Heart left ventricle (tissue), 16 donors: ENCODE data around the gene FIP1L1. TPM values are rescaled to one million over a fixed set of nuclear protein-coding genes. Genes with fewer than 3 reads are reported as not detected.

Experiments used
- ATAC-seq, 4 donors: fragments of 200-7000 bp; cut with Tn5 transposase; one replicate each; pipeline ENCODE4 v1.9.1; 2020 to 2022; ENCODE audit warnings: moderate library complexity in 4 of 4, mild to moderate bottlenecking in 3 of 4, moderate number of reproducible peaks in 1 of 4
- DNase-seq, 5 donors: peaks; one replicate each; pipeline ENCODE4 v3.0.0-alpha.2; 2020
- H3K27ac ChIP-seq, 12 donors: fragments of 200-600 bp; sonication (generic) in 4 of 12; one replicate each; pipeline versions ENCODE4 v1.5.0 to v1.8.0; 2016 to 2022; ENCODE audit warnings: mild to moderate bottlenecking in 2 of 12
- H3K27me3 ChIP-seq, 9 donors: fragments of 200-600 bp; sonication (generic) in 2 of 9; one replicate each; pipeline versions ENCODE4 v1.5.1 to v1.8.0; 2016 to 2022; ENCODE audit warnings: mild to moderate bottlenecking in 3 of 9
- H3K36me3 ChIP-seq, 9 donors: fragments of 200-600 bp; sonication (generic) in 2 of 9; one replicate each; pipeline versions ENCODE4 v1.5.0 to v1.8.0; 2018 to 2022; ENCODE audit warnings: mild to moderate bottlenecking in 2 of 9
- H3K4me1 ChIP-seq, 12 donors: fragments of 200-600 bp; sonication (generic) in 4 of 12; one replicate each; pipeline versions ENCODE4 v1.5.0 to v1.8.0; 2016 to 2022; ENCODE audit warnings: mild to moderate bottlenecking in 3 of 12
- H3K4me3 ChIP-seq, 12 donors: fragments of 200-600 bp; sonication (generic) in 4 of 12; one replicate each; pipeline versions ENCODE4 v1.5.0 to v1.8.0; 2017 to 2022; ENCODE audit warnings: mild to moderate bottlenecking in 9 of 12, moderate library complexity in 4 of 12
- H3K9me3 ChIP-seq, 12 donors: fragments of 200-600 bp; sonication (generic) in 4 of 12; one replicate each; pipeline versions ENCODE4 v1.5.0 to v1.8.0; 2016 to 2022; ENCODE audit warnings: mild to moderate bottlenecking in 1 of 12
- POLR2A ChIP-seq, 2 donors: fragments of 450-650 bp; IDR thresholded peaks; one replicate each; pipeline ENCODE4 v1.6.1; 2017; ENCODE audit warnings: antibody characterized with exemption in 2 of 2, mild to moderate bottlenecking in 2 of 2, moderate library complexity in 2 of 2
- WGBS, 4 donors: extraction: QIAGEN DNeasy Blood & Tissue Kit in 2 of 4; methylation state at CpG; one replicate each; pipeline versions ENCODE4 v1.1.5 to v1.1.7; 2013 to 2018; 5-methylcytosine and 5-hydroxymethylcytosine counted together
- intact Hi-C, 10 donors: fragments of 100-400 bp; cut with DNase I; formaldehyde crosslinking; loops; one replicate each; pipeline versions ENCODE4 v1.11.1 to v1.14.2; 2022
- polyA plus RNA-seq, 2 donors: library from polyadenylated mRNA; stranded (reverse); fragments of 200-250 nt; gene quantifications; one replicate each; pipeline ENCODE4 v1.2.3, GENCODE V29; 2013
- total RNA-seq, 9 donors: library from RNA; depleted of rRNA in 2 of 9; stranded (reverse); fragments of >200 nt in 2 of 9; fragmentation: NEBNext Ultra II Directional in 3 of 9; extraction: Animal tissue kit (Norgen Biotek cat#: 25700) in 3 of 9; gene quantifications; one replicate each; pipeline versions ENCODE4 v1.1.0 to v1.2.4, GENCODE V29; 2016 to 2023
- TF ChIP-seq, protein P1 (sequence below), 12 donors: fragments of 200-600 bp; sonication (generic) in 4 of 12; IDR thresholded peaks; one replicate each; pipeline versions ENCODE4 v1.5.0 to v1.8.0; 2018 to 2022; ENCODE audit warnings: antibody characterized with exemption in 12 of 12, mild to moderate bottlenecking in 5 of 12
- donor health status: ischemic (EF 13 %, LVEDD 7.1; RV severe dilation, severe dysfunction).
- donor health status: healthy with polysubstance abuse.
- donor health status: DM: no; HTN: yes; CAD: no.
- donor health status: DM: no; HTN: no; CAD: no.
- donor health status: ischemic (EF 25% LVEDD 6.9; RV normal size, moderate dysfunction).
- donor health status: ischemic (EF 25% LVEDD 5.7; RV mildly dilated, moderate dysfunction).
- donor health status: healthy.
- donor health status: DM: yes; HTN: yes; CAD: no.
- donor health status: ischemic (EF 35%, LVEDD 5.7; RV mildly dilated, moderate dysfunction).
- donor health status: nonischemic (EF 11% LVEDD 7.7; RV severe dilation, severe dysfunction).
- donor health status: DM: yes; HTN: yes; CAD: no.
- donor health status: PGD.
- donor health status: ischemic (EF 29% LVEDD 5.4; RV normal size, mild dysfunction).
- donor health status: nonischemic (EF 23%, LVEDD 6.1; RV moderate dilation, normal function).

The FIP1L1 gene
- total and polyA plus RNA-seq, 11 donors, result 23.5 to 46.2 (median 32.8) TPM

DNA sequence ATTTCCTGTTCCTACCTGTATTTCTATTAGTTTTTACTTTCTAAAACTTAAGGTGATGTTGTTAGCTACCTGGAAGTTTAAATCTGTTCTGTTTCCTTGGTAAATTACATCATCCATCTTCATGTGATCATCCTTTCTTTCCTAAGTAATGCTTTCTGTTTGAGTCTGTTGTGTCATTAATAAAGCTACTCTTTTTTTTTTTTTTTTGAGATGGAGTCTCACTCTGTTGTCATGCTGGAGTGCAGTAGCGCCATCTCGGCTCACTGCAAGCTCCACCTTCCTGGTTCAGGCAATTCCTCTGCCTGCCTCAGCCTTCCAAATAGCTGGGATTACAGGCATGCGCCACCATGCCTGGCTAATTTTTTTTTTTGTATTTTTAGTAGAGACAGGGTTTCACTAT, 73.3 kb downstream of the FIP1L1 start:
- peaks cover 0 to 7% (median 0%) of the 10 kb centered on the region in 12 donors for H3K4me1 ChIP-seq
- ATAC-seq (no peak), DNase-seq (peak in 1 of 5 donors; percentile 22)
- H3K27me3 ChIP-seq, result no peaks in the 10 kb centered on the region
- no peaks in the 10 kb centered on the region for H3K9me3 ChIP-seq
- no peak overlapping the region for H3K4me3 ChIP-seq
- intact Hi-C loops, result loop anchor here in 1 of 10 donors (10.0 kb wide), 1 partner anchor 66 kb away; no protein-coding TSS in a partner anchor
- no peak overlapping the region for H3K27ac ChIP-seq
- 90 to 96% (median 95%) methylated on average over 3 of the region's 3 CpGs for WGBS, 4 donors
- no peak for TF ChIP-seq POLR2A (IDR thresholded peaks at IDR 0.05)
- TF ChIP-seq, protein P1, sequence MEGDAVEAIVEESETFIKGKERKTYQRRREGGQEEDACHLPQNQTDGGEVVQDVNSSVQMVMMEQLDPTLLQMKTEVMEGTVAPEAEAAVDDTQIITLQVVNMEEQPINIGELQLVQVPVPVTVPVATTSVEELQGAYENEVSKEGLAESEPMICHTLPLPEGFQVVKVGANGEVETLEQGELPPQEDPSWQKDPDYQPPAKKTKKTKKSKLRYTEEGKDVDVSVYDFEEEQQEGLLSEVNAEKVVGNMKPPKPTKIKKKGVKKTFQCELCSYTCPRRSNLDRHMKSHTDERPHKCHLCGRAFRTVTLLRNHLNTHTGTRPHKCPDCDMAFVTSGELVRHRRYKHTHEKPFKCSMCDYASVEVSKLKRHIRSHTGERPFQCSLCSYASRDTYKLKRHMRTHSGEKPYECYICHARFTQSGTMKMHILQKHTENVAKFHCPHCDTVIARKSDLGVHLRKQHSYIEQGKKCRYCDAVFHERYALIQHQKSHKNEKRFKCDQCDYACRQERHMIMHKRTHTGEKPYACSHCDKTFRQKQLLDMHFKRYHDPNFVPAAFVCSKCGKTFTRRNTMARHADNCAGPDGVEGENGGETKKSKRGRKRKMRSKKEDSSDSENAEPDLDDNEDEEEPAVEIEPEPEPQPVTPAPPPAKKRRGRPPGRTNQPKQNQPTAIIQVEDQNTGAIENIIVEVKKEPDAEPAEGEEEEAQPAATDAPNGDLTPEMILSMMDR (IDR thresholded peaks at IDR 0.05), result no peak
- H3K36me3 ChIP-seq, result peaks cover 2 to 65% (median 46%) of the 10 kb centered on the region in 9 donors

DNA sequence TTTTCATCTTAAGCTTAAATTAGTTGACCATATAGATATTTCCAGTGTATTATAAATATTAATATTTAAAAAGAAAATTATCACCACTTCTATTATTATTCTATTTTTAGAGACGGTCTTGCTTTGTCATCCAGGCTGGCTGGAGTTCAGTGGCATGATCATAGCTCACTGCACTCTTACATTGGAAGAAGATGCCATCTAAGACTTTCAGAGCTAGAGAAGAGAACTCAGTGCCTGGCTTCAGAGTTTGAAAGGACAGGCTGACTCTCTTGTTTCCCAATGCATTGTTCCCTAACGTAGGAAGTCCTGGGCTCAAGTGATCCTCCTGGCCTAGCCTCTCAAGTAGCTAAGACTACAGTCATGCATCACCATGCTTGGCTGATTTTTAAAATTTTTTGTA, 75.9 kb downstream of the FIP1L1 start:
- TF ChIP-seq POLR2A (IDR thresholded peaks at IDR 0.05), result no peak
- TF ChIP-seq, protein P1 (IDR thresholded peaks at IDR 0.05), result no peak
- ATAC-seq, result no peak
- H3K4me1 ChIP-seq, result peaks cover 0 to 7% (median 0%) of the 10 kb centered on the region in 12 donors
- H3K4me3 ChIP-seq, result no peak overlapping the region
- no peaks in the 10 kb centered on the region for H3K27me3 ChIP-seq
- intact Hi-C loops, result loop anchor here in 1 of 10 donors (10.0 kb wide), 1 partner anchor 69 kb away; no protein-coding TSS in a partner anchor
- peak in 1 of 5 donors; percentile 30 for DNase-seq
- WGBS, 4 donors, result 69 to 81% (median 75%) methylated on average over 2 of the region's 2 CpGs
- no peak overlapping the region for H3K27ac ChIP-seq
- H3K9me3 ChIP-seq, result no peaks in the 10 kb centered on the region
- H3K36me3 ChIP-seq, result peaks cover 2 to 66% (median 51%) of the 10 kb centered on the region in 9 donors

DNA sequence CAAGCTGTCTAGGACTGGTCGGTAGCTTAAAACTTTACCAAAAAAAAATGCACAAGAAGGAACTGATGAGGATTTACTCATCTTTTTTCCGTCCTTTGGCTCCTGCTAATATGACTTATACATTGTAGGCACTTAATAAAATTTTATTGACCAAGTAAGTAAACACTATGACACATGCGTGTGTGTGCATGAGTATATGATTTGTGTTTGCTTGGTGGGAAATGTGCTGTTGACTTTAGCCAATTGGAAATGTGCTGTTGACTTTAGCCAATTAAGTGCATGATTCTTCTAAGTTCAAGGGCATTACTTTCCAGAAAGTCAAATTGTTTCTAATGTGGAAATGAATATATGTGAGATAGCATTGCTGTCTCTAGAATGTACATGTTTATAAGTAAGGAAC, 78.3 kb downstream of the FIP1L1 start:
- Histone ChIP-seq H3K27ac (no peak overlapping the region), H3K36me3 (peaks cover 2 to 90% (median 75%) of the 10 kb centered on the region in 9 donors), H3K4me3 (no peak overlapping the region), H3K4me1 (peaks cover 0 to 7% (median 0%) of the 10 kb centered on the region in 12 donors), H3K9me3 (no peaks in the 10 kb centered on the region), H3K27me3 (no peaks in the 10 kb centered on the region)
- DNase-seq (no peak), ATAC-seq (no peak)
- TF ChIP-seq POLR2A (IDR thresholded peaks at IDR 0.05), result no peak
- TF ChIP-seq, protein P1 (IDR thresholded peaks at IDR 0.05), result no peak
- 96 to 100% (median 98%) methylated on average over 3 of the region's 3 CpGs for WGBS, 4 donors
- intact Hi-C loops, result loop anchor here in 1 of 10 donors (10.0 kb wide), 1 partner anchor 71 kb away; no protein-coding TSS in a partner anchor

- Histone ChIP-seq H3K4me1 (peaks cover 0 to 7% (median 0%) of the 10 kb centered on the region in 12 donors), H3K27me3 (no peaks in the 10 kb centered on the region), H3K9me3 (no peaks in the 10 kb centered on the region), H3K4me3 (no peak overlapping the region), H3K27ac (no peak overlapping the region), H3K36me3 (peaks cover 2 to 94% (median 79%) of the 10 kb centered on the region in 9 donors)
- no peak for DNase-seq
- TF ChIP-seq, protein P1 (IDR thresholded peaks at IDR 0.05), result no peak
- no peak for TF ChIP-seq POLR2A (IDR thresholded peaks at IDR 0.05)
- no peak for ATAC-seq
- intact Hi-C loops, result loop anchor here in 1 of 10 donors (10.0 kb wide), 1 partner anchor 71 kb away; no protein-coding TSS in a partner anchor
Measured at GRCh38 chr4:53456178-53456577, 78.7 kb downstream of the FIP1L1 start.
